ENCODE results near the gene ROBO4. TPM values are rescaled to one million over a fixed set of nuclear protein-coding genes. Genes with fewer than 3 reads are reported as not detected.

Gene ROBO4
- total RNA-seq, 1 donor from 2014 or later, result not detected

DNA sequence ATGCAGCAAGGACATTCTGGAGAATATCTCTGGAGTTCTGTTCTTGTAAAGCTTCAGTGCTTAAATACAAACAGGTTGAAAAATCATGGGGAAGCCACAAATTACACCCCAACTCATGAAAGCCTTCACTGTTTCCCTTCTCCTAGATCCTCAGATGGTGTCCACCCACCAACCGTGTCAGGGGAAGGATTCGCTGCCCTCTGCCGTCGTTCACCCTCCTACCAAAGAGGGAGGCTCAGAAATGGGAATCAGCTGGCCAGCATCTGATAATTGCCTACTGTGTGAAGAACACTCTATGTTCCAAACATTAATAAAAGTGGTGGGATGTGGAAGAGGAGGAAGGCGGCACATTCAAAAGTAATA lies 45.6 kb upstream of the ROBO4 start:
- TF ChIP-seq, protein P1, sequence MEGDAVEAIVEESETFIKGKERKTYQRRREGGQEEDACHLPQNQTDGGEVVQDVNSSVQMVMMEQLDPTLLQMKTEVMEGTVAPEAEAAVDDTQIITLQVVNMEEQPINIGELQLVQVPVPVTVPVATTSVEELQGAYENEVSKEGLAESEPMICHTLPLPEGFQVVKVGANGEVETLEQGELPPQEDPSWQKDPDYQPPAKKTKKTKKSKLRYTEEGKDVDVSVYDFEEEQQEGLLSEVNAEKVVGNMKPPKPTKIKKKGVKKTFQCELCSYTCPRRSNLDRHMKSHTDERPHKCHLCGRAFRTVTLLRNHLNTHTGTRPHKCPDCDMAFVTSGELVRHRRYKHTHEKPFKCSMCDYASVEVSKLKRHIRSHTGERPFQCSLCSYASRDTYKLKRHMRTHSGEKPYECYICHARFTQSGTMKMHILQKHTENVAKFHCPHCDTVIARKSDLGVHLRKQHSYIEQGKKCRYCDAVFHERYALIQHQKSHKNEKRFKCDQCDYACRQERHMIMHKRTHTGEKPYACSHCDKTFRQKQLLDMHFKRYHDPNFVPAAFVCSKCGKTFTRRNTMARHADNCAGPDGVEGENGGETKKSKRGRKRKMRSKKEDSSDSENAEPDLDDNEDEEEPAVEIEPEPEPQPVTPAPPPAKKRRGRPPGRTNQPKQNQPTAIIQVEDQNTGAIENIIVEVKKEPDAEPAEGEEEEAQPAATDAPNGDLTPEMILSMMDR (conservative IDR thresholded peaks at IDR 0.05), result no peak
- H3K27me3 Mint-ChIP-seq, result no peaks in the 10 kb centered on the region
- peak overlapping the region; percentile 44 for H3K27ac Mint-ChIP-seq
- H3K4me1 Mint-ChIP-seq (ENCODE audit: unreplicated experiment), result peaks cover 23% of the 10 kb centered on the region
- no peaks in the 10 kb centered on the region for H3K36me3 Mint-ChIP-seq
- H3K4me3 Mint-ChIP-seq, result no peak overlapping the region
- peaks cover 1% of the 10 kb centered on the region for H3K9me3 Mint-ChIP-seq
- no peak for DNase-seq (ENCODE audit: extremely low spot score, unreplicated experiment)

- Mint-ChIP-seq H3K27ac (peak overlapping the region; percentile 44), H3K4me1 (ENCODE audit: unreplicated experiment) (peaks cover 23% of the 10 kb centered on the region), H3K9me3 (no peaks in the 10 kb centered on the region), H3K36me3 (no peaks in the 10 kb centered on the region), H3K27me3 (no peaks in the 10 kb centered on the region), H3K4me3 (no peak overlapping the region)
- DNase-seq (ENCODE audit: extremely low spot score, unreplicated experiment), result no peak
- TF ChIP-seq, protein P1 (conservative IDR thresholded peaks at IDR 0.05), result no peak
Measured at GRCh38 chr11:124942466-124943253, 45.0 kb upstream of the ROBO4 start.

DNA sequence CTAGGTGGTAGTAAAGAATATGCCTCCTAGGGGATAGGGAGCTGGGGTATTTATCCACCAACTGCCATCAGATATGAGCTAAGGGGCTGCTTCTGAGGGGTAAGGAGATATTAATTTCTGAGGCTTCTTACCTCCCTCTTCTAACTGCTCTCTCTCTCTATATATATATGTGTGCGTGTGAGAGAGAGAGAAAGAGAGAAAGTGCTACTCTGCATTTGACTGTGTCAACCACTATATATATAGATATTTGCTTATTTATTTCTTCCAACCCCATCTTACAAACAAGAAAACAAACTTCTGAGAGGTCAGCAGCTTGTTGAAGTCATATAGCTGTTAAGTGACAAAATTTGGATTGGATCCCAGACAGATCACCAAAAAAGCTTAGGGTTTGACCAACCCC lies 44.0 kb upstream of the ROBO4 start:
- H3K27ac Mint-ChIP-seq, result no peak overlapping the region
- TF ChIP-seq, protein P1 (conservative IDR thresholded peaks at IDR 0.05), result no peak
- no peaks in the 10 kb centered on the region for H3K9me3 Mint-ChIP-seq
- H3K4me3 Mint-ChIP-seq, result no peak overlapping the region
- no peak for DNase-seq (ENCODE audit: extremely low spot score, unreplicated experiment)
- H3K36me3 Mint-ChIP-seq, result no peaks in the 10 kb centered on the region
- H3K4me1 Mint-ChIP-seq (ENCODE audit: unreplicated experiment), result peaks cover 23% of the 10 kb centered on the region
- H3K27me3 Mint-ChIP-seq, result peaks cover 6% of the 10 kb centered on the region

- Mint-ChIP-seq H3K27me3 (peaks cover 13% of the 10 kb centered on the region), H3K4me3 (no peak overlapping the region), H3K4me1 (ENCODE audit: unreplicated experiment) (peaks cover 20% of the 10 kb centered on the region), H3K9me3 (no peaks in the 10 kb centered on the region), H3K27ac (no peak overlapping the region), H3K36me3 (no peaks in the 10 kb centered on the region)
- no peak for DNase-seq (ENCODE audit: extremely low spot score, unreplicated experiment)
- TF ChIP-seq, protein P1 (conservative IDR thresholded peaks at IDR 0.05), result no peak
Measured at GRCh38 chr11:124938970-124939369, 41.3 kb upstream of the ROBO4 start.

- H3K27me3 Mint-ChIP-seq, result peaks cover 13% of the 10 kb centered on the region
Measured at GRCh38 chr11:124938206-124938765, 40.6 kb upstream of the ROBO4 start.

More at GRCh38 chr11:124938206-124938765, 40.6 kb upstream of the ROBO4 start:
- no peak for DNase-seq (ENCODE audit: extremely low spot score, unreplicated experiment)
- H3K36me3 Mint-ChIP-seq, result no peaks in the 10 kb centered on the region
- no peak overlapping the region for H3K4me3 Mint-ChIP-seq
- H3K27ac Mint-ChIP-seq, result peak overlapping the region; percentile 39
- no peaks in the 10 kb centered on the region for H3K9me3 Mint-ChIP-seq
- peaks cover 15% of the 10 kb centered on the region for H3K4me1 Mint-ChIP-seq (ENCODE audit: unreplicated experiment)
- TF ChIP-seq, protein P1 (conservative IDR thresholded peaks at IDR 0.05), result no peak

Measured in type B pancreatic cell (in vitro differentiated cells).